MCF 10A (cell line): ENCODE measurements around the gene NUDT22. TPM values are rescaled to one million over a fixed set of nuclear protein-coding genes. Genes with fewer than 3 reads are reported as not detected.

ENCODE experiments used
- BruUV-seq: library from RNA; stranded (reverse); fragments of 400-500 nt; replicated peaks from 2 replicates; lab custom pipeline; 2021; lab: Mats Ljungman, UMichigan
- CTCF ChIA-PET: fragments of 300-600 bp; sonication (Branson Sonifier 250); formaldehyde crosslinking; extraction: SDS; loops from one replicate; lab custom pipeline; 2021; ENCODE audit warnings: antibody characterized with exemption, inconsistent platforms; lab: Yijun Ruan, JAX
- POLR2A ChIA-PET: fragments of 300-600, 350-650 bp; sonication (Branson Sonifier 250); formaldehyde crosslinking; extraction: SDS; loops from one replicate; lab custom pipeline; 2020; ENCODE audit warnings: antibody characterized with exemption, inconsistent platforms; lab: Yijun Ruan, JAX
- DNase-seq: peaks from one replicate; pipeline ENCODE4 v3.0.0-alpha.2; 2018; ENCODE audit not compliant: unreplicated experiment
- H3K27ac Mint-ChIP-seq: one replicate; pipeline ENCODE4 v1.8.0; 2022; ENCODE audit warnings: mild to moderate bottlenecking, low read depth, mixed read lengths; ENCODE audit not compliant: unreplicated experiment
- H3K27me3 Mint-ChIP-seq: one replicate; pipeline ENCODE4 v1.8.0; 2022; ENCODE audit warnings: mixed read lengths; ENCODE audit not compliant: insufficient read depth, unreplicated experiment
- H3K36me3 Mint-ChIP-seq: one replicate; pipeline ENCODE4 v1.8.0; 2022; ENCODE audit warnings: mild to moderate bottlenecking, moderate library complexity, mixed read lengths; ENCODE audit not compliant: insufficient read depth, unreplicated experiment
- H3K4me1 Mint-ChIP-seq: one replicate; pipeline ENCODE4 v1.8.0; 2022; ENCODE audit warnings: mixed read lengths; ENCODE audit not compliant: insufficient read depth, unreplicated experiment
- H3K4me3 Mint-ChIP-seq: one replicate; pipeline ENCODE4 v1.8.0; 2022; ENCODE audit warnings: mild to moderate bottlenecking, moderate library complexity, mixed read lengths; ENCODE audit not compliant: unreplicated experiment
- H3K9me3 Mint-ChIP-seq: one replicate; pipeline ENCODE4 v1.8.0; 2022; ENCODE audit warnings: mixed read lengths; ENCODE audit not compliant: unreplicated experiment
- CTCF ChIP-seq: fragments of 200-600 bp; IDR thresholded peaks from one replicate; pipeline ENCODE4 v1.8.0; 2022; ENCODE audit warnings: antibody characterized with exemption, mild to moderate bottlenecking; ENCODE audit not compliant: unreplicated experiment
- intact Hi-C: fragments of 100-400 bp; cut with micrococcal nuclease; formaldehyde crosslinking; loops from 2 replicates; pipeline ENCODE4 v1.14.1; 2022
- total RNA-seq: library from RNA; stranded (reverse); gene quantifications from 2 replicates; pipeline ENCODE4 v1.2.3, GENCODE V29; 2022

Gene NUDT22
- total RNA-seq, 1 experiment from 2014 or later = 51.0 TPM

- H3K36me3 Mint-ChIP-seq = peaks cover 96% of the 10 kb centered on the region
Observed at GRCh38 chr11:64201543-64201942, 24.5 kb upstream of the NUDT22 start.

GRCh38 chr11:64202992-64203391 is 23.1 kb upstream of the NUDT22 start:
- intact Hi-C loops = loop anchor here (5.0 kb wide), 1 partner anchor 49 kb away; the partner anchor contains the start of gene PLCB3

More at GRCh38 chr11:64201543-64201942, 24.5 kb upstream of the NUDT22 start:
- CTCF ChIA-PET = interaction anchor here (0.5 to 1.0 kb wide), 3 partner anchors 49 to 365 kb away, joined by 3 to 4 read pairs (median 3); no protein-coding TSS in a partner anchor
- peaks cover 12% of the 10 kb centered on the region for H3K4me1 Mint-ChIP-seq
- no peak for TF ChIP-seq CTCF
- no peaks in the 10 kb centered on the region for H3K9me3 Mint-ChIP-seq
- no peak overlapping the region for H3K4me3 Mint-ChIP-seq
- no peaks in the 10 kb centered on the region for H3K27me3 Mint-ChIP-seq
- intact Hi-C loops = loop anchor here (5.0 kb wide), 1 partner anchor 51 kb away; the partner anchor contains the start of gene PLCB3
- no peak for DNase-seq
- POLR2A ChIA-PET = no interaction called here
- BruUV-seq = no TSS peak
- H3K27ac Mint-ChIP-seq = no peak overlapping the region

GRCh38 chr11:64203421-64204079 is 22.5 kb upstream of the NUDT22 start:
- ChIA-PET POLR2A (interaction anchor here (0.5 to 1.6 kb wide), 4 partner anchors 15 to 72 kb away, joined by 3 to 11 read pairs (median 4); partner anchors contain the start of gene PPP1R14B), CTCF (interaction anchor here (0.6 to 4.4 kb wide), 11 partner anchors 8 to 443 kb away, joined by 3 to 51 read pairs (median 7); partner anchors contain the start of genes NUDT22, STIP1 and TRPT1)
- no TSS peak for BruUV-seq
- no peak overlapping the region for H3K27ac Mint-ChIP-seq
- intact Hi-C loops = loop anchor here (1.0 to 5.0 kb wide), 3 partner anchors 49 to 98 kb away; partner anchors contain the start of gene PLCB3
- no peak for DNase-seq
- TF ChIP-seq CTCF = no peak
- no peak overlapping the region for H3K4me3 Mint-ChIP-seq
- no peaks in the 10 kb centered on the region for H3K9me3 Mint-ChIP-seq
- peaks cover 12% of the 10 kb centered on the region for H3K4me1 Mint-ChIP-seq
- H3K27me3 Mint-ChIP-seq = no peaks in the 10 kb centered on the region
- H3K36me3 Mint-ChIP-seq = peaks cover 81% of the 10 kb centered on the region

More at GRCh38 chr11:64202992-64203391, 23.1 kb upstream of the NUDT22 start:
- TF ChIP-seq CTCF = no peak
- BruUV-seq = no TSS peak
- DNase-seq = no peak
- Mint-ChIP-seq H3K36me3 (peaks cover 87% of the 10 kb centered on the region), H3K4me1 (peaks cover 12% of the 10 kb centered on the region), H3K27ac (no peak overlapping the region), H3K27me3 (no peaks in the 10 kb centered on the region), H3K4me3 (no peak overlapping the region), H3K9me3 (no peaks in the 10 kb centered on the region)
- CTCF ChIA-PET = interaction anchor here (0.8 to 4.4 kb wide), 3 partner anchors 22 to 152 kb away, joined by 3 to 51 read pairs (median 22); partner anchors contain the start of genes NUDT22 and TRPT1
- POLR2A ChIA-PET = interaction anchor here (0.6 to 0.7 kb wide), 2 partner anchors 15 to 416 kb away, joined by 3 to 5 read pairs; no protein-coding TSS in a partner anchor

- Mint-ChIP-seq H3K36me3 (peaks cover 76% of the 10 kb centered on the region), H3K27ac (no peak overlapping the region), H3K4me1 (peaks cover 12% of the 10 kb centered on the region), H3K9me3 (no peaks in the 10 kb centered on the region), H3K27me3 (no peaks in the 10 kb centered on the region), H3K4me3 (no peak overlapping the region)
- no peak for TF ChIP-seq CTCF
- intact Hi-C loops = loop anchor here (1.0 to 5.0 kb wide), 3 partner anchors 48 to 97 kb away; partner anchors contain the start of gene PLCB3
- CTCF ChIA-PET = interaction anchor here (0.6 to 4.4 kb wide), 20 partner anchors 8 to 888 kb away, joined by 3 to 51 read pairs (median 5); partner anchors contain the start of genes FKBP2, MACROD1, NUDT22 and STIP1
- BruUV-seq = TSS peak; percentile 94
- DNase-seq = no peak
- POLR2A ChIA-PET = interaction anchor here (0.5 to 2.3 kb wide), 13 partner anchors 11 to 187 kb away, joined by 3 to 11 read pairs (median 4); partner anchors contain the start of genes ESRRA, PPP1R14B and STIP1
Observed at GRCh38 chr11:64204080-64204440, 22.0 kb upstream of the NUDT22 start.
